ENCODE results near the gene DDB1. TPM values are rescaled to one million over a fixed set of nuclear protein-coding genes. Genes with fewer than 3 reads are reported as not detected.

The DDB1 gene
- total RNA-seq, 1 donor, result 335 TPM

DNA sequence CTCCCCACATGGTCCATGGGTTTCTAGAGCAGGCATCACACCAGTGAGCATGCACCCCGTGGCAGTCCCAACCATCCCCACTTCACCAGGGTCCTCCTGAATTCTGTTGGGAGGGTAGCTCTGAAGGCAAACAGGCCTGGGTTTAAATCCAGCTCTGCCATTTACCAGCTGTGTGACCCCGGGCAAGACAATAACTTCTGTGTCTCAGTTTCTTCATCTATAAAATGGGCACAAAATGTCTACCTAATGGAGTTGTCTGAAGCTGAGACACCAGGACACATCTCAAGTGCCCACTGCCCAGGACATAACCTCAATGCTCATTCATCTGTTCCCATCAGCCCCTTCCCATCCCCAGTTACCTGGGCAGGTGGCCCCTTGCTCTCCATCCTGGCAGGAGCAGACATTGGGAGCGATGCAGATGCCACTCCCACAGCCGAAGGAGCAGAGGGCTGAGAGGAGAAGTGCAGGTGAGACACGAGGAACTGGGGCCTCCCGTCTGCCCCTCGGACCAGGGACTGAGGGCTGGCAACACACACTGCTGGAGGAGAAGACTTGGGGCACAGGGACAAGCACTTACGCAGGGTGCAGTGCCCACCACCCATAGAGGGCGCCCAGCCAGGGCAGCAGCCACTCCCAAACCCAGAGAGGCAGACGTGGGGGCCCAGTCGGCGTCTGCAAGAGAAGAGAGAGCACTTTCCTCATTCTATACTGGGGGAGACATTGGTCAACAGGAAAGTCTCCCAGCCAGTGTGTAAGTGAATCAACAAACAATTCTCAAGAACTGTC, 41.8 kb downstream of the DDB1 start:
- DNase-seq (ENCODE audit: low read depth), result no peak
- no peak overlapping the region for H3K4me3 ChIP-seq (ENCODE audit: low read depth, low read length)
- TF ChIP-seq, protein P1, sequence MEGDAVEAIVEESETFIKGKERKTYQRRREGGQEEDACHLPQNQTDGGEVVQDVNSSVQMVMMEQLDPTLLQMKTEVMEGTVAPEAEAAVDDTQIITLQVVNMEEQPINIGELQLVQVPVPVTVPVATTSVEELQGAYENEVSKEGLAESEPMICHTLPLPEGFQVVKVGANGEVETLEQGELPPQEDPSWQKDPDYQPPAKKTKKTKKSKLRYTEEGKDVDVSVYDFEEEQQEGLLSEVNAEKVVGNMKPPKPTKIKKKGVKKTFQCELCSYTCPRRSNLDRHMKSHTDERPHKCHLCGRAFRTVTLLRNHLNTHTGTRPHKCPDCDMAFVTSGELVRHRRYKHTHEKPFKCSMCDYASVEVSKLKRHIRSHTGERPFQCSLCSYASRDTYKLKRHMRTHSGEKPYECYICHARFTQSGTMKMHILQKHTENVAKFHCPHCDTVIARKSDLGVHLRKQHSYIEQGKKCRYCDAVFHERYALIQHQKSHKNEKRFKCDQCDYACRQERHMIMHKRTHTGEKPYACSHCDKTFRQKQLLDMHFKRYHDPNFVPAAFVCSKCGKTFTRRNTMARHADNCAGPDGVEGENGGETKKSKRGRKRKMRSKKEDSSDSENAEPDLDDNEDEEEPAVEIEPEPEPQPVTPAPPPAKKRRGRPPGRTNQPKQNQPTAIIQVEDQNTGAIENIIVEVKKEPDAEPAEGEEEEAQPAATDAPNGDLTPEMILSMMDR (IDR thresholded peaks at IDR 0.05; ENCODE audit: insufficient read depth, low read depth, low read length), result peak; percentile 5

- TF ChIP-seq, protein P1 (IDR thresholded peaks at IDR 0.05; ENCODE audit: insufficient read depth, low read depth, low read length), result no peak
- H3K4me3 ChIP-seq (ENCODE audit: low read depth, low read length), result no peak overlapping the region
- no peak for DNase-seq (ENCODE audit: low read depth)
These were observed 45.4 kb downstream of the DDB1 start for GRCh38 chr11:61287338-61287977.

DNA sequence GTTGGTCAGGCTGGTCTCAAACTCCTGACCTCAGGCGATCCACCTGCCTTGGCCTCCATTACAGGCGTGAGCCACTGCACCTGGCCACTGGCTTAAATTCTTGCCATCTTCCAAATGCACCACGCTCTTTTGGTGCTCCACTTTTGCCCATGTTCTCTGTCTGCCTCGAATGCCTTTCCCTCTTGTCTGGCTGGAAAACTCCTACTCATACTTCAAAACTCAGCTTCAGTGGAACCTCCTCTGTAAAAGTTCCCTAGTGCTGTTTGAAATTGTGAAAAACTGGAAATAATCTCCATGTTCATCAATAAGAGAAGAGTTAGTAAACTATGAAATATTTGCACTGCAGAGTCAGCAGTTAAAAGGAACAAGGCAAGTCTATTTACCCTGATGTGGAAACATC, 49.3 kb downstream of the DDB1 start:
- H3K4me3 ChIP-seq (ENCODE audit: low read depth, low read length), result no peak overlapping the region
- no peak for DNase-seq (ENCODE audit: low read depth)
- TF ChIP-seq, protein P1 (IDR thresholded peaks at IDR 0.05; ENCODE audit: insufficient read depth, low read depth, low read length), result no peak

GRCh38 chr11:61281581-61282250, 51.2 kb downstream of the DDB1 start:
- TF ChIP-seq, protein P1 (IDR thresholded peaks at IDR 0.05; ENCODE audit: insufficient read depth, low read depth, low read length), result no peak
- peak overlapping the region; percentile 29 for H3K4me3 ChIP-seq (ENCODE audit: low read depth, low read length)
- peak; percentile 34 for DNase-seq (ENCODE audit: low read depth)

- no peak overlapping the region for H3K4me3 ChIP-seq (ENCODE audit: low read depth, low read length)
- no peak for DNase-seq (ENCODE audit: low read depth)
- TF ChIP-seq, protein P1 (IDR thresholded peaks at IDR 0.05; ENCODE audit: insufficient read depth, low read depth, low read length), result no peak
These were observed 51.9 kb downstream of the DDB1 start for GRCh38 chr11:61280883-61281580.

GRCh38 chr11:61279934-61280659, 52.8 kb downstream of the DDB1 start:
- DNase-seq (ENCODE audit: low read depth), result no peak
- no peak overlapping the region for H3K4me3 ChIP-seq (ENCODE audit: low read depth, low read length)
- TF ChIP-seq, protein P1 (IDR thresholded peaks at IDR 0.05; ENCODE audit: insufficient read depth, low read depth, low read length), result no peak

Measured in fibroblast of villous mesenchyme (primary cell).